HG02678 (cell line): Measurements from ENCODE around the gene FTO.

ENCODE experiments used
- ATAC-seq: cut with Tn5 transposase; IDR thresholded peaks from one replicate; pipeline ENCODE4 v1.9.1; 2021; ENCODE audit warnings: mild to moderate bottlenecking, moderate library complexity; ENCODE audit not compliant: unreplicated experiment

The FTO gene

DNA sequence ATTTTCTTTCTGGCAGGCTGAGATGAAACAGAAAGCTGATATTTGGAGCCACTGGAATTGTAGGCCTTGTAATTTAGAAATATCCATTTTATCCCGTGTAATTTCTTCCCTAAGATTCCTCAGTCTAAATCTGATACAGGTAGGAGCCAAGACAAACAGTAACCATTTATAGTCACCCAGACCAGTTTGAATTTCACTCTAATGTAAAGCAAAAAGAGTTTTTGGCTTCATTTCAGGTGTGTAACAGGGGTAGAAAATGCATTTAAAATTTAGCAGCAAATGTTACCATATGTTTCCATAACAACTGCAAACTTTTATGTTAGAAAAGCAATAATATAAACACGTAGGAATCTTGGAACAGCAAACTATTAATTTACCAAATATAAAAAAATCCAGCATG is 249.4 kb downstream of the FTO start:
- no peak for ATAC-seq

DNA sequence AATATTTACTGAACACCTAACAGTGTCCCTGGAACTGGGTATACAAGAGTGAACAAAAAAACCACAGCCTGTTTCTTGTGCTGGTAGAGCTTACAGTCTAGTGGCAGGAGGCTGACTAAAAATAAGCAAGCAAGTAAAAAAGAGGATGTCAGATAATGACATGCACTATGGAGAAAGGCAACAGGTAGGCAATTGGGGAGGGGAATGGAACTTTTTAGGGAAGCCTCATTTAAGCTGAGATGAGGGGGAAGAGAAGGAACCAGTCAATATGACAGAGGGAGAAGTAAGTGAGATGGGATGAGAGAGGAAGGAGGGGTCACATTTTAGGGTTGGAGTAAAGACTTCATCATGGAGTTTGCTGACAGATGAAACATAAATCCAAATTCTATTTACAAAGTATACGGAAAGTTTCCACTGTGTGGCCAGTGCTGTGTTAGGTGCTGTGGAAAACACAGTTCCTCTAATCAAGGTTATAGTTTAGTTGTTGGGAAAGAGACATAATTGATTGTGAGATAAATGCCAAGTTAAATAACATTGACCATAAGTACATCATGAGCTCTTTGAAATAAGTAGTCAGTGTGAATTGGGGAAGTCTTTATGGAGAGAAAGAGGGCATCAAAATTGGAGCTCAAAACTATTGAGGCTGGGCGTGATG is 251.4 kb downstream of the FTO start:
- ATAC-seq, result no peak

DNA sequence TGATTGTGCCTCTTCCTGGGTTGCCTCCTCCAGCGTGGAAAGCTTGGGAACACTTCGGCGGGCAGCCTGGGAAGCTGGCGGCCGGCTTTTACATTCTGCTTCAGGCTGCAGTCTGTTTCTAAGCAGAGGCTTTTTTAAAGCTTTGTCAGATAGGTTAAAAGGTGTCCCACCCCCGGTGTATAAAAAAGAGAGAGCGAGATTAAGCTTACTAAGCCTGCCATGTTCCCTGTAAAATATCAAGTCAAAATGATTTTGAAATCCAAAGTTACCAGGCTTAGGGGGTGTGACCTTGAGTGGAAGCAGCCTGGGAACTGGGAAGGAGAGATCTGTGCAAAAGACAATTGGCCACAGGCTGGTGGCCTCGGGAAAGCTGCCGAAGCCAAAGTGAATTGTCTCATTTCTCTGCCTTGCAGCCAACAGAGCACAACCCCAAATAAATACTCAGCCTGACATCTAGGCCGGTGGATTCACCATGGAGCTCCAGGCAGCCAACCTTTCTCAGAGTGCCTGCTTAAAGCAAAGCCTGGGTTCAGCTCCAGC is 254.5 kb downstream of the FTO start:
- no peak for ATAC-seq

DNA sequence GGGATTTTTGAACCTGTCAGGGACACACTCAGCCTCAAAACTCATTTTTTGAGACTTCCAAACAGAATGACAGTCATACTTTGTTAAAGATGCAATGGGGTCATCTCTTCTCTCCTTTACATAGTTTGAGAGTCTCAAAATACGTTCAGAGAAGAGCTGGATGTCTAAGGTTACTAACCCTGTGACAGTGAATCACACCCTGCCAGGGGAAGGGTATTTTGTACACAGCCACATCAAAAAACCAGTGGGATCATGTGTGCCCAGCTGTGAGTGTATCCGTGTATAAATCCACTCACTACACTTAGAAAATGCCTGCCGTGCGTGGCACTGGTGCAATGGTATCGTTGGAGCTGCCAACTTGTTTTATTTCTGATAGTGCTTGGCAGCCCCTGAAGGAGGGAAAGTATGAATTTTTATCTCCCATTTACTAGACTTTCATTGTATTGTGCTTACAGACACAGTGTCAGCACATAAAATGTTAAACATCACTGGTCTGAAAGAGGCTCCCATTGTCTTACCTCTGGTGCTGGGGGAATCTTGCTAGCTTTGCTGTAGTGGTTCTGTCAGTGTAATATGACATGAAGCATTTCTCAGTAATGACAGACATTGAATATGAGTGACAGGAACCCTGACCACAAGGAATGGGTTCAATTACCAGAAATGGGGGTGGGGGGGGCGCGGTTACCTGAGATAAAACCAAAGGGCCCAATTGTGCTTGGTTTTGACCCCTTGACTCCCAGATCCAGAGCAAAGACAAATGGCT is 256.3 kb downstream of the FTO start:
- ATAC-seq, result no peak

DNA sequence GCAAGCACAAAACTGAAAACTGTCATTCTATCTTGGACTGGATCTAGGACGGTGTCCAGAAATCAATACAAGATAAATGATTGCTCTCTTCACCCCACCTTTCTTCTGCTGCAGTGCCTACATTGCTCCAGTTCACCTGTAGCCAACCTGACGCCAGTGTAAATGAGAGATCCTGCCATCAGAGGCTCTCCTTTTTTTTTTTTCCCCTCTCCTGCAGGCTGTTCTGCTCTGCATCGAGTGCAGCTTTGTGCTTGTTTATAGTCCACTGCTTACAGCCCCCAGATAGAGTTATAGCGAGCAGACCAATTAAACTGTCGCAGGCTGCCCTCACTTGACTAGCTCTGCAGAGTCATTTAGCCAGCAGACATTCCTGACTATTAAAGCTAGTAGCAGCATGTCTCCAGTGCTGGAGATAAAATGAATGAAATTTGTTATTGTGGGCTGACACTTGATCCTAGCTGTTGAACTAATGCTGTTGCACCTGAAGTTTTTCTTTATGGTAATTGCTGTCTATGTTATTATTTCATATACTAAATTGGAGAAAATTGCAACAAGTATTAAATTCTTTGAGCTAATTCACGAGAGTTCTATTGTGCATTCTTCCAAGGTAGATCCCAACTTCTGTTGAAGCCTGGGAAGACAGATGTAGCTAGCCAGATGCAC is 257.1 kb downstream of the FTO start:
- ATAC-seq, result no peak

DNA sequence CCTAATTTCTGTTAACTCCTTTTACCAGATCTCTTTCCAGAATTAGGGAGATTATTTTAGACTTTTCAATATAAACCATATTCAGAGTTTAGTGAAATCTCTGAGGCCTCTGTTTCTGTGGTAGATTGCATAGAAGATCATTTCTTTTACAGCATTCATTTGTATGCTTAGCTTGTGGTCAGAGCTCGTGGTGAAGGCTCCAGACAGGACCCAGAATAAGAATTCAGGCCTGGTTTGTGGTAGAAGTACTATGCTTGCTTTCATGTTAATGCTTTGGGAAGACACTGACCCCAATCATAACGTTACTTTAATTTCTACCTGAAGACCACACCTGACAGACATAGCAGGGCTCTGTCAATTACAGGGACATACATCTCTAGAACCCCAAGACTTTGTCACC is 258.1 kb downstream of the FTO start:
- ATAC-seq, result no peak

DNA sequence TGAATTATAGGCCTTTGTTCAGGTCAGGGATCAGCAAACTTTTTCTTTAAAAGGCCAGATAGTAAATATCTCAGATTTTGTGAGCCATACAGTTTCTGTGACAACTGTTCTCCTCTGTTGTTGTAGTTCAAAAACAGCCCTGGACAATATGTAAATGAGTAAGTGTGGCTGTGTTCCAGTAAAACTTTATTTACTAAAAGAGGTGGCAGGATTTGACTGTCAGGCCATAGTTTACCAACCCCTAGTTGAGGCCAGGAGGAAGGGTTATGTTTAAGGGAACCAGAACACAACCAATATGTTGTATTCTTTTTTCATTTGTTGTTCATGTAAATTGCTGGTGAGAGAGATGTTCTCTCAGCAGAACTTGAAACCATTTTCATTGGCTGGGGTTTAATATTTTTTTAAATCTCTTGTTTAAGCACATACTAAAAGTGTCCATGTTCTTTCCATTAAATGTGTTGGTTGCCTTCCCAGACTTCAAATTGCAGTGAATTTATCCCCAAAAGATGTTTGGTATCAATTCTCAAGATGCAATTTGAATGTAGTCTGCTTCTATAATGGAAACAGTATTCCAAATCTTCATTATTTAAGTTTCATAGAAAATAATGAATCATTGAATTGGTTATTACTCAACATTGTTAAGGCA is 260.3 kb downstream of the FTO start:
- ATAC-seq, result no peak

DNA sequence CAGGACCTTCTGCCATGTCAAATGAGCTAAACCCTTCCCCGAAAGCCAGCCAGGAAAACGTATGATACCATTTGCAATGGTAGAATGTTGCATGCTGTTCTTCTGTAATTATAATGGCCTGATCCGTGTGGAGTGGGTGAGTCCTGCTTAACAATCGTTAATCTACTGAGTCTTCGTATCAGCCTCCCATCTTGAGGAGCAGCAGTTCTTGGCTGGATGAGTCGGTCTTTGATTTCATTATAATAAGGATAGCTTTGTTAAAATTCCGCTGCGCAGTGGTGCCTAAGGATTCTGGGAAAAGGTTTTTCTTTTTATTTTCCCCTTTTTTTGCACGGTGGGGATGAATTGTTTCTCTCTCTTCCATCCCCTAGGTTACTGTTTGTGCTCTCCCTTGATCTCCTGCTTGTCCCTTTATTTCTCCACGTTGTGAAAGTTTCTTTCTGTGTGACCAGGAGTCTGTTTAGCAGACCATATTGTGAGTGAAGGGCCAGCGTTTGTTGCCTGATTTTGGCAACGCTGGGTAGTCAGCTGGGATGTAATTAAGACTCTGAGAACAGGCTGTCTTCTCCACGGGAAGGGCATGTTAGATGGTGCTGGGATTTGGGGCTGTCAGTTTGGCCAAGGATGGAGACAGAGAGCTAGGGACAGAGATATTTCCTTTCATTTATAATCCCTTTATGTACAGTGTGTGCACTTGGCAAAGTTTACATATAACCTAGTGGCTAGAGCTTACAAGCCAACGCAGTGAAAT is 263.0 kb downstream of the FTO start:
- no peak for ATAC-seq

DNA sequence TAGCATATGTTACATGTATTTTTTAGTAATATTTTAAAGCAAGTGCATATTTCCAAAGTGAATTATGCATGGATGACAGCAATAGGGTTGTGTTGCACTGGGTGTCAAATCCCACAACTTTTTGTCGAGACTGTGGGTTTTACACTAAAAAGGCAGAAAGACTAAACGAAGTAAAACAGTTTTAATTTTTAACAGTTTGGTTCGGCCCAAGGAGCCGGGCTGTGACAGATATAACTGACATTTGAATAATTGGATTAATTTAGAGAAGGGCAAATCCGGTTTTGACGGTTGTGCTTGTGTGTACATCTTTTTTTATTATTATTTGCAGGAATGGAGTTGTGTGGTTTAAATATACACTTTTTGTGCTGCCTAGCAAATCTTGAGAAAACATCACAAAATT is 263.6 kb downstream of the FTO start:
- no peak for ATAC-seq

DNA sequence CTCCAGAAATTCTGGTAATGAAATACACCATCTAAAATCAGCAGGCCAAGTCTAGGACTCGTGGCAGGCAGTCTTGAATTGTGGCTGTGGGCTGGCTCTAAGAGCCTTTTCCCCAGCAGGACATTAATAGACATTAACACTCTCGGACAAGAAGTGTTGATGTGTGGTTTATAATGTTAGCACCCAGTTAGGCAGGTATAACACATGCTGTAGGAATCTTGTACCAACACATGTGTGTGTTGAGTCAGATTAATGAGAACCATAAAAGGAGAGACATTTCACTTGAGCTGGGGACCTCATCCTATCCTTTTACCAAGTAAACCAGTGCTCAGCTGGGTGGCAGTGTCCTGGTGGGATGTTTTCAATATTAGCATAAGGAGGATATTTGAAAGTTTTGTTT is 264.5 kb downstream of the FTO start:
- ATAC-seq, result no peak

DNA sequence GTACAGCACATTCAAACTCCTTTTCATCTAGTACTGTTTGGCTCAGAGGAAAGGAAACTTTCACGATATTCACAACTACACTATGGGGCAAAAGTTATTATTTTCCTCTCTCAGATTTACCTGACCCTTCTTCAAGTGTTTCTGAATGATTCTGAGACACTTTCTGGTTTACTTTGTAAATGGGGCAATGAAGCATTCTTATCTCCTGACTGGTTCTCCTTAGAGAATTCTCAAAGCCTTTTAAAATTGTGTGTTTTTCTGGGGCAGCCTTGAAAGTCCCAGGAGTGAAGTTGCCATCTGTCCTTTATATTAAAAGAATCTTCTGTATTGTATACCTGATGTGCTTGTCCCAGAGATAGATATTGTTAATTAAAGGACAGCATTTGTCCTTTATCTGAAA is 264.9 kb downstream of the FTO start:
- no peak for ATAC-seq

DNA sequence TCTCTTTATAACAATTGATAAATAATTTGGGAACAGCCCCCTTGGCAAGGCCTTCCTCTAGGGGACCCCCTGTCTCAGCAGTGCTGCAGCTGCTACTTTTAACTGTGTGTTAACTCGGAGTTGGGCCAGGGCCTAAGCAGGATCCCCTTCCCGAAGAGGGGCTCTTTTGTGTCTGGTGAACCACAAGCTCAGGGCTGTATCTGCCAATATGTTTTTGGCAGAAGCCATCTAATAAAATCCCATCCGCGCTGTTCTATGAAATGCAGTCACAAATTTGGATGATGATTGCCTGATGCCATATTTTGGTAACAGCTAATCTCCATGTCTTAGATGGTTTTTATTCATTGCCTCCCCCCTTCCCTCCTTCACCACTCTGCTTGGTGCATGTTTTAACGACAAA is 267.7 kb downstream of the FTO start:
- no peak for ATAC-seq

DNA sequence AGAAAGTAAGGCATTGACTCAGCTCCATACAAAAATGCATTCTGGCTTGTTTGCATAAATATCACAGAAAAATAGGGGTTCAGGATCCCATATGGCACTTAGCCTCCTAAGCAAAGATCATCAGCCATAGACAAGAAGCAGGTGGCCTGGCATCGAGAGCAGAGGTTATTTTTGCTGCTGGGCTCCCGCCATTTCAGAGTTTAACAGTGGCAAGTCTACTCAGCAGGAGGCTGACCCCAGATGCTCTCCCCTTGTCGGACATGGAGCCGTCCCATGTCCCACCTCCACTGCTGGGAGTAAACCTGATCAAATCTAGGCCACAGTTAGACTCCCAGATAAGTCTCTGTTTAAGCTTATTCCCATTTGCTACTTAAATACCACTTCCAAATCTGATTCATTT is 269.1 kb downstream of the FTO start:
- ATAC-seq, result no peak

DNA sequence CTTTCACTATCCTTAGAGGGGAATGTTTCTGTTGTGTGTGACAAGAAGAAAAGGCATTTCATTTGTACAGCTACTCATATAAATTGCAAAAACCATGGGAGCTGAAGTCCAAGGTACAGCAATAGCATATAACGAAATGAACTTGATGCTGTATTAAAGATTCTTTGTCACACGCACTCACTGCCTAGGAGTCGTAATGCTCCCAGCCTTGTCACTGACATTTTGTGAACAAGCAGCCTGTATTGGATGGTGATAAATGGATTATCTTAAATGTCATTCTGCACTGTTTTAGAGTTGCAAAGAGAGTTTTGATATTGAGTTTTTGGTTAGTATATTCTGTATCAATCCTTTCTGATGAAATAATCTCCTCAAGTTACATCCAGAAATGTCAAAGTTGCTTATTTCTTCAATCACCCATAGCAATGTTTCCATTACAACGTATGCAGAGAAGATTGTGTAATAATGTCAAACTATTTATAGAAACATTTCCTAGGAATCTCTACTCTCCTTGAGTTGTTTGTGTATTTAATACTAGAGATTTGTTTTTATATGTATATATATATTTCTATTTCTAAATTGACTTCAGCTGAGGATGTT is 270.6 kb downstream of the FTO start:
- ATAC-seq, result no peak

DNA sequence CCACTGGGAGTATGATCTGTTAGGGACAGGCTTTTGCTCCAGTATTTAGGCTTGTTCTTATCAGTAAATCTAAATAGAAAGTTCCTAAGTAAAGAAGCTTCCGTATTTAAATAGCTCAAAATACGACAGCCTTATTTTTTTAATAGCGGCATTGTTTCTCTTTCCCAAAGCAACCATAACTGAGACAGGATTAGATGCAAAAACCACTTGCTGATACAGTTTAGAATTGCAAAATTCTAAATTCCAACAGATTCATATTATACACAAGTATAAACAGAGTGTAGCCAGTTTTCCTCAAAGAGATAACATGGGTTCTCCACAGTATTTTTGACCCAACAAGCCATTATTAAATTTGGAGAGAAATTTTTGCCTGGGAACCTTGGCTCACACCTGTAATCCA is 276.7 kb downstream of the FTO start:
- ATAC-seq, result no peak

DNA sequence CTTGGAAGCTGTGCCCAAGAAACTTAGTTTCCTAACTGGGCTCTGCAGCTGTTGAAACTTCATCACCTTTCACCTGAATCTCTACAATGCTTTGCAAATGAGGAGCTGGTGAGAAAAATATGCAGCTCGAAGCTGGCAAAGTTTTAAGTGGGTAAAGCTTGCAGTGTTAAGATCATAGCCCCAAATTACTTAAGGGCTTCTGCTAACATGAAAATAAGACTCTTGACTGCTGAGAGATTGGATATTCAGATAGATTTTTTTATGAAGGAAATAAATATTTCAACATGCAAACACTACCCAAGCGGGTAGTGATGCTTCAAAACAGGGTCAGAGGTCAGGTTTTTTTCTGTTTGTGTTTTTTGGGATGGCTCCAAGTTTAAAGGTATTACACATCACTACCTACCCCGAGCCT is 278.7 kb downstream of the FTO start:
- ATAC-seq, result no peak

DNA sequence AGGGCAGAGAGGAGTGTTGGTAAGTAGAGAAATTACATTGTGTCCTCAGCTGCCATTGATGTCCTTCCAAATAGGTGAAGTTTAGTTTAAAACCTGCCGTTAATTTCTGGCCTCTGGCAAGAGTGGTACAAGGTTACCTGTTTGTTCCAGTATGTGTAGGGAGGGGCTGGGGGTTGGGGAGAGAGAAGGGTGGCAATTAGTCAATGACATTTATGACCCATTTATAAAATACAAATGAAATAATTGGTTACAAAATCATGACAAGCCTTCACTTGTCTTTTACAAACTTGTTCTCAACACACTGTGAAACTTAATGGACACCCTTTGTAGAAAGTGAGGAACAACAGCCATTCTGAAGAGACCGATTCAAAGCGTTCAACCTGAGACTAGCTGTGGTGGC is 281.0 kb downstream of the FTO start:
- no peak for ATAC-seq

DNA sequence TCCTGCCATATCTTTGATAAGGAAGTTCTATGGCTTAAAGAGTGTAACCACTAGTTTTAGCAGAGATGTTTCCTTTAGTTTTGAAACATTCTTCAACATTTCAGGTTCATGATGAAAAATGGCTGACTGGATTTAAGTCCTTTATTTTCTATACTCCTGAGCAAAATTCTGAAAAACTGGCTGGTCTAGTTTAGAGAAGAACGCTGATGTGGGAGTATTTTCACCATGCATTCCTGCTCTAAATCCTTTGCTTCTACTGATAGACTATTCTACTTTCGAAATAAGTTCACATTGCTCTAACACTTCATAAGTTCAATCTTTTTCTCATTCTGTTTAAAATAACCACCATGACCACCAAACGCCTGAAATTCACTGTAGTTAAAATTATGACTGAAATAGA is 281.9 kb downstream of the FTO start:
- no peak for ATAC-seq

DNA sequence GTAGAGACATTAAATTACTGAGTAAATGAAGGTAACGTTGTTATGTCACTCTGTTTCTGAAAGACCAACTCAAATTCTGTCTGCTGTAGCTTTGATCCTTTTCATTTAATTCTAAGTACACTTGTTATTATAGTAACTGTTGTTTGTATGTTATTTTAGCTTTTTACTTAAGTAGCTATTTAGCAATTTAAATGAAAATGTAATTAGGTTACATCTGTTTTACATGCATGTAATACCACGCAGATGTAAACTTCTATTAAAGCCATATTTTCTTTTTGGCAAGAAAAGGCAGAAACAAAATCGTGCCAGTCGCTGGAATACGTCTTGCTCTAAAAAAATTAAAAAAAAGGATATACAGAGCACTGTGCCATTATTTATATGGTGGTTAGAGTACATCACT is 282.8 kb downstream of the FTO start:
- ATAC-seq, result no peak

DNA sequence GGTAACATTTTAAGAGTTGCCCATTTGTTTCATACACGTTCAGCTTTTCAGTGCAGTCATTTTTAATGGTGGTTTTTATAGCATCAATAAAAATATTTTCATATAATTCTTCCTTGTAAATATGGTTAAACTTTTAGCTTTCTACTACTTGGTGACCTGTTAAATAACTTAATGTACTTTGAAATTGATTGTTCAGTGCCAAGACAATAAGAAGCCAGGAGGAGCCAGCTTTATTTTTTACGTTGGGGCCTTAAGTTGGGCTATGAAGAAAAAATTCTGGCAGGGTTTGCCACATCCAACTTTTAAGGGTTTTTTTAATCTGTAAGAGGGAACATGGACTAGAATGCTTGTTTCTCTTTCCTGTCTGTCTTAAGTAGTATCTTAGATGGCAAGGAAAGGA is 284.2 kb downstream of the FTO start:
- ATAC-seq, result no peak
